Neural progenitor cell (in vitro differentiated cells): Measurements from ENCODE around the gene C17orf114.

Source experiments
- DNase-seq: peaks from one replicate; pipeline ENCODE4 v3.0.0-alpha.2; 2016; ENCODE audit warnings: low spot score
- H2AFZ ChIP-seq: fragments of 200-600 bp; sonication (generic); replicated peaks from 2 replicates; pipeline ENCODE4 v1.6.1; 2016; ENCODE audit warnings: antibody characterized with exemption
- H3F3A ChIP-seq: fragments of 200-600 bp; sonication (generic); 2 replicates; pipeline ENCODE4 v1.6.1; 2016; ENCODE audit warnings: antibody characterized with exemption, low read depth
- H3K27ac ChIP-seq: fragments of 200-600 bp; sonication (generic); 2 replicates; pipeline ENCODE4 v1.5.1; 2016; ENCODE audit warnings: mild to moderate bottlenecking
- H3K27me3 ChIP-seq: fragments of 200-600 bp; sonication (generic); 2 replicates; pipeline ENCODE4 v1.6.1; 2016; ENCODE audit warnings: mild to moderate bottlenecking, moderate library complexity
- H3K36me3 ChIP-seq: fragments of 200-600 bp; sonication (generic); 2 replicates; pipeline ENCODE4 v1.5.1; 2016
- H3K4me1 ChIP-seq: fragments of 200-600 bp; sonication (generic); 2 replicates; pipeline ENCODE4 v1.6.1; 2016; ENCODE audit warnings: mixed run types
- H3K4me2 ChIP-seq: fragments of 200-600 bp; sonication (generic); 2 replicates; pipeline ENCODE4 v1.6.1; 2016
- H3K4me3 ChIP-seq: fragments of 200-600 bp; sonication (generic); 2 replicates; pipeline ENCODE4 v1.5.1; 2016
- H3K79me2 ChIP-seq: fragments of 200-600 bp; sonication (generic); 2 replicates; pipeline ENCODE4 v1.6.1; 2016; ENCODE audit warnings: low read depth
- H3K9ac ChIP-seq: fragments of 200-600 bp; sonication (generic); 2 replicates; pipeline ENCODE4 v1.6.1; 2016
- H3K9me3 ChIP-seq: fragments of 200-600 bp; sonication (generic); 2 replicates; pipeline ENCODE4 v1.5.1; 2016; ENCODE audit warnings: low read depth
- H4K20me1 ChIP-seq: fragments of 200-600 bp; sonication (generic); 2 replicates; pipeline ENCODE4 v1.6.1; 2016; ENCODE audit warnings: low read depth
- H3K27ac Mint-ChIP-seq: 3 replicates; pipeline ENCODE4 v1.8.0; 2021; ENCODE audit warnings: mixed read lengths
- H3K27me3 Mint-ChIP-seq: 2 replicates; pipeline ENCODE4 v1.8.0; 2022; ENCODE audit warnings: low read depth, mild to moderate bottlenecking, inconsistent platforms, moderate library complexity, mixed read lengths; ENCODE audit not compliant: insufficient read depth
- H3K36me3 Mint-ChIP-seq: 3 replicates; pipeline ENCODE4 v1.8.0; 2021; ENCODE audit warnings: mixed read lengths
- H3K4me1 Mint-ChIP-seq: 3 replicates; pipeline ENCODE4 v1.8.0; 2021; ENCODE audit warnings: mixed read lengths
- H3K4me3 Mint-ChIP-seq: 3 replicates; pipeline ENCODE4 v1.8.0; 2021; ENCODE audit warnings: mild to moderate bottlenecking, moderate library complexity, mixed read lengths
- H3K9me3 Mint-ChIP-seq: 3 replicates; pipeline ENCODE4 v1.8.0; 2020; ENCODE audit warnings: mixed read lengths
- EZH2 ChIP-seq: fragments of 200-600 bp; sonication (generic); IDR thresholded peaks from 2 replicates; pipeline ENCODE4 v1.6.1; 2017; ENCODE audit warnings: antibody characterized with exemption, mild to moderate bottlenecking, moderate library complexity
- EZH2phosphoT487 ChIP-seq: fragments of 200-600 bp; sonication (generic); IDR thresholded peaks from 2 replicates; pipeline ENCODE4 v1.6.1; 2017; ENCODE audit warnings: antibody characterized with exemption
- TF ChIP-seq, protein P1 (sequence below): fragments of 200-600 bp; sonication (generic); IDR thresholded peaks from 2 replicates; pipeline ENCODE4 v1.5.1; 2017; ENCODE audit warnings: antibody characterized with exemption, mild to moderate bottlenecking

C17orf114 gene

DNA sequence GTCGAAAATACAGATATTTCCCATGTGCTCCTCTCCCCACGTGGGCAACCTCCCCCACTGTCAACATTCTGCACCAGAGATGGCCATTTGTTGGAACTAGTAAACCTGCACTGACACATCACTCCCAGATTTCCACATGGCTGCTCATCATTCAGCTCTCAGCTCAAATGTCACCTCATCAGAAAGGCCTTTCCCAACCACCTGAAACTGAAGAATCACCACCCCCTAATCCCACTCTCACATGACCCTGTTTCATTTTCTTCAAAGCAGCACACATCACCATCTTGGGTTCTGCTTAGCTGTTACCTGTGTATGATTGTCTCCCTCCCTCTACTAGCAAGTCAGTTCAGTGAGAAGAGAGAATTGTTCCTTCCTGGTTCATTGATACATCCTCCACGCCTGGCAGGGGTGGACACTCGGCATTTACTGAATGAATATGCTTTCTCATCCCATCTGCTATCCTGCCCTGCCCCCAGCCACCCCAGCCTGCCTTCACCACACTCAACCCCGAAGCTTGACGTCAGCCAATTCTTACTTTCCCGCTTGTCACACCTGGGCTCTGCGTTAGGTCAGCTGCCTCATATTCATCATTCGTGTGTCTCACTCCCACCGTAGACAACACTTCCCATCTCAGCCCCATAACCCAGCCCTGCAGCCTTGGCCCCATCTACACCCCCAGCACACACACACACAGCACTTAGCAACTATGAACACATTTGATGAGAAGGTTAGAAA is 1.5 kb downstream of the C17orf114 start:
- Mint-ChIP-seq H3K4me1 (peaks cover 10% of the 10 kb centered on the region), H3K27ac (no peak overlapping the region), H3K27me3 (peaks cover 5% of the 10 kb centered on the region), H3K4me3 (peak overlapping the region; percentile 70), H3K36me3 (peaks cover 10% of the 10 kb centered on the region), H3K9me3 (no peaks in the 10 kb centered on the region)
- no peak overlapping the region for H3K4me3 ChIP-seq
- no peaks in the 10 kb centered on the region for H3K9me3 ChIP-seq
- peaks cover 5% of the 10 kb centered on the region for H3K4me1 ChIP-seq
- peaks cover 11% of the 10 kb centered on the region for H4K20me1 ChIP-seq
- H3F3A ChIP-seq: peaks cover 5% of the 10 kb centered on the region
- H2AFZ ChIP-seq: no peak overlapping the region
- no peaks in the 10 kb centered on the region for H3K27me3 ChIP-seq
- no peak overlapping the region for H3K9ac ChIP-seq
- no peaks in the 10 kb centered on the region for H3K36me3 ChIP-seq
- no peak overlapping the region for H3K27ac ChIP-seq
- no peak overlapping the region for H3K4me2 ChIP-seq
- H3K79me2 ChIP-seq: peaks cover 18% of the 10 kb centered on the region
- no peak for DNase-seq
- no peak for TF ChIP-seq EZH2
- TF ChIP-seq EZH2phosphoT487: no peak
- TF ChIP-seq, protein P1, sequence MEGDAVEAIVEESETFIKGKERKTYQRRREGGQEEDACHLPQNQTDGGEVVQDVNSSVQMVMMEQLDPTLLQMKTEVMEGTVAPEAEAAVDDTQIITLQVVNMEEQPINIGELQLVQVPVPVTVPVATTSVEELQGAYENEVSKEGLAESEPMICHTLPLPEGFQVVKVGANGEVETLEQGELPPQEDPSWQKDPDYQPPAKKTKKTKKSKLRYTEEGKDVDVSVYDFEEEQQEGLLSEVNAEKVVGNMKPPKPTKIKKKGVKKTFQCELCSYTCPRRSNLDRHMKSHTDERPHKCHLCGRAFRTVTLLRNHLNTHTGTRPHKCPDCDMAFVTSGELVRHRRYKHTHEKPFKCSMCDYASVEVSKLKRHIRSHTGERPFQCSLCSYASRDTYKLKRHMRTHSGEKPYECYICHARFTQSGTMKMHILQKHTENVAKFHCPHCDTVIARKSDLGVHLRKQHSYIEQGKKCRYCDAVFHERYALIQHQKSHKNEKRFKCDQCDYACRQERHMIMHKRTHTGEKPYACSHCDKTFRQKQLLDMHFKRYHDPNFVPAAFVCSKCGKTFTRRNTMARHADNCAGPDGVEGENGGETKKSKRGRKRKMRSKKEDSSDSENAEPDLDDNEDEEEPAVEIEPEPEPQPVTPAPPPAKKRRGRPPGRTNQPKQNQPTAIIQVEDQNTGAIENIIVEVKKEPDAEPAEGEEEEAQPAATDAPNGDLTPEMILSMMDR: no peak

DNA sequence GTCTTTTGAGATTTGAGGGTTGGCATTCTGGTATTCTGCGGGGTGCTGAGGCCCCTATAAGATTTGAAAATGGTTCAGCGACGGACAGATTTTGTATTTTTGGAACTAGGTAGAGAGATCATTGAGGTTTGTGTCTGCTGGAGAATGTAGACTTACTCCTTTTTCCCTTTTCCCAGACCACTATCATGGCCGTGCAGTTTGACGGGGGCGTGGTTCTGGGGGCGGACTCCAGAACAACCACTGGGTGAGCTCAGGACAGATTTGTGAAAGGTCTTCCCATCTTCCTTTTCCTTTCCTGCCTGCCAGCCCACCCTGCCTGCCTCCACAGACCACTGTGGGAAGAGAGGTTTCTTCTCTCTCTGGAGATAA is 5.6 kb downstream of the C17orf114 start:
- peaks cover 19% of the 10 kb centered on the region for H3K27me3 ChIP-seq
- peak overlapping the region; percentile 85 for H3K9ac ChIP-seq
- H4K20me1 ChIP-seq: peaks cover 11% of the 10 kb centered on the region
- peaks cover 5% of the 10 kb centered on the region for H3F3A ChIP-seq
- no peaks in the 10 kb centered on the region for H3K9me3 ChIP-seq
- peak; percentile 70 for DNase-seq
- Mint-ChIP-seq H3K27me3 (peaks cover 9% of the 10 kb centered on the region), H3K4me1 (peaks cover 10% of the 10 kb centered on the region), H3K4me3 (peak overlapping the region; percentile 98), H3K36me3 (peaks cover 10% of the 10 kb centered on the region), H3K9me3 (no peaks in the 10 kb centered on the region), H3K27ac (peak overlapping the region; percentile 92)
- peaks cover 18% of the 10 kb centered on the region for H3K79me2 ChIP-seq
- no peaks in the 10 kb centered on the region for H3K36me3 ChIP-seq
- peaks cover 5% of the 10 kb centered on the region for H3K4me1 ChIP-seq
- H3K4me2 ChIP-seq: peak overlapping the region; percentile 79
- TF ChIP-seq EZH2 (no peak), EZH2phosphoT487 (no peak)
- TF ChIP-seq, protein P1: no peak
- no peak overlapping the region for H3K27ac ChIP-seq
- peak overlapping the region; percentile 92 for H3K4me3 ChIP-seq
- peak overlapping the region; percentile 93 for H2AFZ ChIP-seq

DNA sequence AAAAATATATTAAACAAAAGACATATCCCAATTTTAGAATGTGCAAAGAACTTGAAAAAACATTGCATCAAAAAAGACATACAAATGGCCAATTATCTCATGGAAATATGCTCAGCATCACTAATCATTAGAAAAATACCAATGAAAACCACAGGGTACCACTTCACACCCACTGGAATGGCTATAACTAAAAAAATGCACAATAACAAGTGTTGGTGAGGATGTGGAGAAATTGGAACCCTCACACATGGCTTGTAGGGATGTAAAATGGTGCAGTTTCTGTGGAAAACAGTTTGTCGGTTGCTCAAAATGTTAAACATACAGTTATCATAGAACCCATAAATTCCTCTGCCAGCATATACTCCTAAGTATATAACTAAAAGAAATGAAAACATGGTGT is 7.0 kb downstream of the C17orf114 start:
- H3K4me2 ChIP-seq: no peak overlapping the region
- H4K20me1 ChIP-seq: peaks cover 11% of the 10 kb centered on the region
- H3F3A ChIP-seq: peaks cover 9% of the 10 kb centered on the region
- H3K36me3 ChIP-seq: no peaks in the 10 kb centered on the region
- peaks cover 33% of the 10 kb centered on the region for H3K27me3 ChIP-seq
- peak overlapping the region; percentile 93 for H2AFZ ChIP-seq
- H3K27ac Mint-ChIP-seq: peak overlapping the region; percentile 92
- H3K9me3 ChIP-seq: no peaks in the 10 kb centered on the region
- H3K4me1 ChIP-seq: peaks cover 5% of the 10 kb centered on the region
- DNase-seq: no peak
- no peak overlapping the region for H3K4me3 ChIP-seq
- no peaks in the 10 kb centered on the region for H3K9me3 Mint-ChIP-seq
- peaks cover 18% of the 10 kb centered on the region for H3K79me2 ChIP-seq
- peak overlapping the region; percentile 98 for H3K4me3 Mint-ChIP-seq
- TF ChIP-seq EZH2: no peak
- TF ChIP-seq, protein P1: no peak
- no peak for TF ChIP-seq EZH2phosphoT487
- peaks cover 16% of the 10 kb centered on the region for H3K27me3 Mint-ChIP-seq
- H3K27ac ChIP-seq: no peak overlapping the region
- H3K9ac ChIP-seq: no peak overlapping the region
- peaks cover 10% of the 10 kb centered on the region for H3K36me3 Mint-ChIP-seq
- peaks cover 13% of the 10 kb centered on the region for H3K4me1 Mint-ChIP-seq
